Middle frontal gyrus (tissue), 1 donor: ENCODE data around the gene RAB20.
A peak's percentile ranks its signal among the peaks of the same experiment; 100 is the strongest.
"Not testable (repeated sequence)": the region's sequence is repeated elsewhere in the genome, so short reads cannot be mapped to it uniquely, and the experiment has no call there.

ENCODE experiments used
- DNase-seq: peaks from one replicate; pipeline ENCODE4 v3.0.0-alpha.2; 2015; ENCODE audit warnings: low spot score; ENCODE audit errors: extremely low spot score

The RAB20 gene

GRCh38 chr13:110561344-110562035, at the start of gene RAB20:
RAB20 (minus strand) TSS chr13:110561722; CDS start chr13:110561519, 203 bp downstream.
- no peak for DNase-seq

- no peak for DNase-seq
Observed at GRCh38 chr13:110610955-110611595, 49.6 kb upstream of the RAB20 start.

- DNase-seq, result no peak
Observed at GRCh38 chr13:110607675-110608224, 46.2 kb upstream of the RAB20 start.

GRCh38 chr13:110606281-110606680, 44.8 kb upstream of the RAB20 start:
- not testable (repeated sequence) for DNase-seq

GRCh38 chr13:110605132-110605531, 43.6 kb upstream of the RAB20 start:
- no peak for DNase-seq

- DNase-seq, result no peak
Observed at GRCh38 chr13:110600980-110601379, 39.5 kb upstream of the RAB20 start.

GRCh38 chr13:110600261-110600819, 38.8 kb upstream of the RAB20 start:
- DNase-seq, result no peak

- no peak for DNase-seq
Observed at GRCh38 chr13:110597041-110597689, 35.6 kb upstream of the RAB20 start.

GRCh38 chr13:110593430-110594130, 32.1 kb upstream of the RAB20 start:
- peak; percentile 12 for DNase-seq

GRCh38 chr13:110592665-110593064, 31.1 kb upstream of the RAB20 start:
- no peak for DNase-seq

- no peak for DNase-seq
Observed at GRCh38 chr13:110590577-110590976, 29.1 kb upstream of the RAB20 start.

GRCh38 chr13:110589793-110590390, 28.4 kb upstream of the RAB20 start:
- no peak for DNase-seq

- peak; percentile 36 for DNase-seq
Observed at GRCh38 chr13:110583178-110583865, 21.8 kb upstream of the RAB20 start.

- DNase-seq, result no peak
Observed at GRCh38 chr13:110582421-110582954, 21.0 kb upstream of the RAB20 start.

- no peak for DNase-seq
Observed at GRCh38 chr13:110581506-110582185, 20.1 kb upstream of the RAB20 start.

- no peak for DNase-seq
Observed at GRCh38 chr13:110580800-110581199, 19.3 kb upstream of the RAB20 start.

- no peak for DNase-seq
Observed at GRCh38 chr13:110578363-110578762, 16.8 kb upstream of the RAB20 start.

- DNase-seq, result no peak
Observed at GRCh38 chr13:110576736-110577476, 15.4 kb upstream of the RAB20 start.

- no peak for DNase-seq
Observed at GRCh38 chr13:110576070-110576394, 14.5 kb upstream of the RAB20 start.
